GM18858 (cell line): ENCODE results near the gene GLIS1.

ENCODE experiments used
- ATAC-seq: cut with Tn5 transposase; IDR thresholded peaks from one replicate; pipeline ENCODE4 v1.9.1; 2021; ENCODE audit not compliant: unreplicated experiment

Gene GLIS1

GRCh38 chr1:53583868-53584776 is 154.8 kb downstream of the GLIS1 start:
- no peak for ATAC-seq

- ATAC-seq, result no peak
Measured at GRCh38 chr1:53583021-53583867, 155.7 kb downstream of the GLIS1 start.

GRCh38 chr1:53582211-53583020 is 156.5 kb downstream of the GLIS1 start:
- no peak for ATAC-seq

- no peak for ATAC-seq
Measured at GRCh38 chr1:53581476-53581875, 157.5 kb downstream of the GLIS1 start.

GRCh38 chr1:53580739-53581475 is 158.1 kb downstream of the GLIS1 start:
- no peak for ATAC-seq

GRCh38 chr1:53580009-53580400 is 159.0 kb downstream of the GLIS1 start:
- no peak for ATAC-seq

- ATAC-seq, result no peak
Measured at GRCh38 chr1:53579221-53580008, 159.5 kb downstream of the GLIS1 start.

- no peak for ATAC-seq
Measured at GRCh38 chr1:53578358-53578757, 160.6 kb downstream of the GLIS1 start.

GRCh38 chr1:53577761-53578100 is 161.2 kb downstream of the GLIS1 start:
- no peak for ATAC-seq

GRCh38 chr1:53576866-53577760 is 161.9 kb downstream of the GLIS1 start:
- ATAC-seq, result no peak

- ATAC-seq, result no peak
Measured at GRCh38 chr1:53576381-53576801, 162.6 kb downstream of the GLIS1 start.

- ATAC-seq, result no peak
Measured at GRCh38 chr1:53575955-53576320, 163.0 kb downstream of the GLIS1 start.

- no peak for ATAC-seq
Measured at GRCh38 chr1:53575141-53575954, 163.6 kb downstream of the GLIS1 start.

- ATAC-seq, result no peak
Measured at GRCh38 chr1:53574621-53575020, 164.3 kb downstream of the GLIS1 start.

GRCh38 chr1:53573931-53574330 is 165.0 kb downstream of the GLIS1 start:
- no peak for ATAC-seq

GRCh38 chr1:53573522-53573921 is 165.4 kb downstream of the GLIS1 start:
- ATAC-seq, result no peak

- no peak for ATAC-seq
Measured at GRCh38 chr1:53572815-53573173, 166.2 kb downstream of the GLIS1 start.
